H1 (cell line): ENCODE results near the gene TEDDM1. TPM values are rescaled to one million over a fixed set of nuclear protein-coding genes. Genes with fewer than 3 reads are reported as not detected.

Source experiments
- CTCF ChIA-PET: fragments of 300-600 bp; sonication (Branson Sonifier 250); formaldehyde crosslinking; loops from one replicate; lab custom pipeline; 2021; ENCODE audit not compliant: partially characterized antibody; lab: Charles Lee
- POLR2A ChIA-PET: fragments of 300-600 bp; sonication (Branson Sonifier 250); formaldehyde crosslinking; loops from one replicate; lab custom pipeline; 2021; ENCODE audit warnings: inconsistent platforms; ENCODE audit not compliant: partially characterized antibody; lab: Charles Lee
- DNase-seq, 2 experiments: peaks; one replicate each; pipeline versions ENCODE4 v3.0.0 to v3.0.0-alpha.2; 2010 to 2022; ENCODE audit warnings: low spot score in 2 of 2, low read depth in 1 of 2, mixed read lengths in 1 of 2
- FAIRE-seq: peaks from 2 replicates; lab custom pipeline; 2011; peaks lifted over from hg19 to GRCh38; lab: Jason Lieb, UNC
- H2AFZ ChIP-seq: 2 replicates; pipeline ENCODE4 v1.8.1; 2012; ENCODE audit warnings: low read length, inconsistent platforms
- H2AK5ac ChIP-seq: 2 replicates; pipeline ENCODE4 v1.6.1; 2013; ENCODE audit warnings: low read depth, low read length
- H2BK120ac ChIP-seq: replicated peaks from 2 replicates; pipeline ENCODE3; 2013; ENCODE audit warnings: low read depth, low read length, inconsistent platforms
- H2BK12ac ChIP-seq: 2 replicates; pipeline ENCODE4 v1.6.1; 2013; ENCODE audit warnings: low read depth, low read length
- H2BK15ac ChIP-seq: 2 replicates; pipeline ENCODE4 v1.6.1; 2013; ENCODE audit warnings: low read length
- H2BK20ac ChIP-seq: 2 replicates; pipeline ENCODE4 v1.6.1; 2013; ENCODE audit warnings: low read length
- H2BK5ac ChIP-seq: 2 replicates; pipeline ENCODE4 v1.6.1; 2013; ENCODE audit warnings: low read depth, low read length
- H3K14ac ChIP-seq: 2 replicates; pipeline ENCODE4 v1.6.1; 2013; ENCODE audit warnings: inconsistent platforms; ENCODE audit not compliant: insufficient read length
- H3K18ac ChIP-seq: 2 replicates; pipeline ENCODE4 v1.6.1; 2013; ENCODE audit warnings: low read length; ENCODE audit errors: extremely low read depth
- H3K23ac ChIP-seq: 2 replicates; pipeline ENCODE4 v1.6.1; 2013; ENCODE audit warnings: inconsistent platforms; ENCODE audit not compliant: insufficient read length
- H3K23me2 ChIP-seq: 2 replicates; pipeline ENCODE4 v1.6.1; 2013; ENCODE audit warnings: low read depth, low read length
- H3K27ac ChIP-seq: 2 replicates; pipeline ENCODE4 v1.6.1; 2011; ENCODE audit warnings: low read depth, low read length, inconsistent platforms
- H3K27me3 ChIP-seq, 4 experiments: replicated peaks in 1 of 4; 1 replicate in 1 of 4; 2 replicates in 3 of 4; pipeline versions ENCODE4 v1.6.1 to v1.8.1; 2011 to 2013; ENCODE audit warnings: low read length in 3 of 4, mild to moderate bottlenecking in 3 of 4, inconsistent platforms in 2 of 4, mixed read lengths in 2 of 4, moderate library complexity in 1 of 4; ENCODE audit not compliant: control insufficient read depth in 3 of 4, insufficient read depth in 3 of 4; ENCODE audit errors: extremely low read depth in 1 of 4
- H3K36me3 ChIP-seq, 4 experiments: 2 replicates each; pipeline versions ENCODE4 v1.6.1 to v1.8.1; 2011 to 2013; ENCODE audit warnings: mild to moderate bottlenecking in 4 of 4, low read length in 3 of 4, moderate library complexity in 2 of 4, control low read depth in 1 of 4, inconsistent platforms in 1 of 4; ENCODE audit not compliant: insufficient read depth in 4 of 4, control insufficient read depth in 2 of 4
- H3K4ac ChIP-seq: replicated peaks from 2 replicates; pipeline ENCODE3; 2013; ENCODE audit warnings: low read length, low read depth, mixed read lengths, inconsistent platforms; ENCODE audit not compliant: insufficient read length
- H3K4me1 ChIP-seq, 4 experiments: replicated peaks in 1 of 4; 1 replicate in 1 of 4; 2 replicates in 3 of 4; pipeline versions ENCODE4 v1.6.1 to v1.8.1; 2011 to 2013; ENCODE audit warnings: low read length in 3 of 4, inconsistent platforms in 2 of 4, mixed read lengths in 1 of 4; ENCODE audit not compliant: insufficient read depth in 4 of 4, control insufficient read depth in 3 of 4
- H3K4me2 ChIP-seq, 2 experiments: 2 replicates each; pipeline versions ENCODE4 v1.6.1 to v1.8.1; 2011 to 2013; ENCODE audit warnings: low read depth in 2 of 2, low read length in 2 of 2, control low read depth in 1 of 2, inconsistent platforms in 1 of 2, mild to moderate bottlenecking in 1 of 2; ENCODE audit not compliant: insufficient read depth in 1 of 2
- H3K4me3 ChIP-seq, 4 experiments: fragments of 200-600, 300-600 bp in 1 of 4; sonication (generic), shearing (Covaris generic), sonication (Bioruptor Twin) in 1 of 4; 2 replicates each; pipeline versions ENCODE4 v1.5.1 to v1.8.1; 2011 to 2016; ENCODE audit warnings: low read length in 4 of 4, low read depth in 3 of 4, control low read depth in 2 of 4, inconsistent platforms in 2 of 4, mild to moderate bottlenecking in 2 of 4, mixed read lengths in 1 of 4, moderate library complexity in 1 of 4; ENCODE audit not compliant: insufficient read depth in 2 of 4; ENCODE audit errors: extremely low read depth in 1 of 4
- H3K56ac ChIP-seq: replicated peaks from 2 replicates; pipeline ENCODE3; 2013; ENCODE audit warnings: low read depth, mild to moderate bottlenecking, mixed read lengths, low read length, inconsistent platforms; ENCODE audit not compliant: insufficient read length
- H3K79me1 ChIP-seq: 2 replicates; pipeline ENCODE4 v1.6.1; 2013; ENCODE audit warnings: low read depth, low read length, control low read depth
- H3K79me2 ChIP-seq, 2 experiments: 2 replicates each; pipeline versions ENCODE4 v1.6.1 to v1.8.1; 2012 to 2013; ENCODE audit warnings: low read length in 2 of 2, mild to moderate bottlenecking in 2 of 2, inconsistent platforms in 1 of 2; ENCODE audit not compliant: insufficient read depth in 2 of 2, control insufficient read depth in 1 of 2
- H3K9ac ChIP-seq, 4 experiments: replicated peaks in 1 of 4; 1 replicate in 1 of 4; 2 replicates in 3 of 4; pipeline versions ENCODE4 v1.6.1 to v1.8.1; 2011 to 2013; ENCODE audit warnings: low read depth in 3 of 4, low read length in 3 of 4, control low read depth in 2 of 4, mild to moderate bottlenecking in 2 of 4, moderate library complexity in 2 of 4, inconsistent platforms in 1 of 4; ENCODE audit errors: extremely low read depth in 1 of 4
- H3K9me3 ChIP-seq, 2 experiments: 2 replicates each; pipeline versions ENCODE4 v1.6.1 to v1.8.1; 2012 to 2013; ENCODE audit warnings: mild to moderate bottlenecking in 2 of 2, moderate library complexity in 2 of 2, control low read depth in 1 of 2, inconsistent platforms in 1 of 2, low read depth in 1 of 2, low read length in 1 of 2, mixed read lengths in 1 of 2; ENCODE audit not compliant: insufficient read depth in 2 of 2
- H4K20me1 ChIP-seq, 2 experiments: replicated peaks in 1 of 2; 2 replicates each; pipeline versions ENCODE3 to v1.8.1; 2011 to 2013; ENCODE audit warnings: inconsistent platforms in 2 of 2, low read length in 2 of 2, mild to moderate bottlenecking in 1 of 2; ENCODE audit not compliant: insufficient read depth in 2 of 2, control insufficient read depth in 1 of 2
- H4K5ac ChIP-seq: 2 replicates; pipeline ENCODE4 v1.6.1; 2013; ENCODE audit warnings: low read length, low read depth, mixed read lengths, inconsistent platforms; ENCODE audit not compliant: insufficient read length
- H4K8ac ChIP-seq: 2 replicates; pipeline ENCODE4 v1.8.0; 2013; ENCODE audit warnings: mild to moderate bottlenecking, moderate library complexity, low read length, inconsistent platforms; ENCODE audit not compliant: insufficient read depth; ENCODE audit errors: extremely low read depth
- H4K91ac ChIP-seq: replicated peaks from 2 replicates; pipeline ENCODE3; 2013; ENCODE audit warnings: low read length, mixed read lengths, inconsistent platforms; ENCODE audit not compliant: insufficient read length
- ASH2L ChIP-seq: fragments of 200-600, 300-600 bp; sonication (generic); IDR thresholded peaks from one replicate; pipeline ENCODE4 v1.7.1; 2017; ENCODE audit warnings: low read length
- CBX8 ChIP-seq: fragments of 300-800, 300-1000 bp; sonication (generic); IDR thresholded peaks from 2 replicates; pipeline ENCODE4 v1.7.1; 2016; ENCODE audit warnings: low read depth, low read length, borderline replicate concordance
- CEBPB ChIP-seq: IDR thresholded peaks from 2 replicates; pipeline ENCODE4 v1.6.1; 2012; ENCODE audit warnings: low read depth, low read length
- CHD1 ChIP-seq: IDR thresholded peaks from 2 replicates; pipeline ENCODE4 v1.6.1; 2012; ENCODE audit warnings: low read depth, low read length, improper control_type of control experiment
- CHD2 ChIP-seq: IDR thresholded peaks from 2 replicates; pipeline ENCODE4 v1.6.1; 2012; ENCODE audit warnings: low read length, improper control_type of control experiment
- KDM1A ChIP-seq: fragments of 200-600, 300-600 bp; sonication (generic); IDR thresholded peaks from 2 replicates; pipeline ENCODE4 v1.7.1; 2016; ENCODE audit warnings: mild to moderate bottlenecking, low read length, borderline replicate concordance
- SIRT6 ChIP-seq: IDR thresholded peaks from one replicate; pipeline ENCODE4 v1.7.1; 2012; ENCODE audit warnings: low read length, inconsistent platforms
- SIX5 ChIP-seq: IDR thresholded peaks from 2 replicates; pipeline ENCODE4 v1.6.1; 2011; ENCODE audit warnings: mild to moderate bottlenecking, low read depth, low read length
- SUZ12 ChIP-seq: fragments of 200-600 bp; sonication (generic); IDR thresholded peaks from 2 replicates; pipeline ENCODE4 v1.6.1; 2012; ENCODE audit warnings: mild to moderate bottlenecking, inconsistent platforms, low read length, moderate library complexity, mixed read lengths
- WGBS, 2 experiments: shearing (Covaris generic) in 1 of 2; methylation state at CpG; one replicate each; pipeline versions ENCODE4 v1.1.6 to v1.1.7; 2013 to 2015; ENCODE audit warnings: low lambda C conversion rate in 2 of 2, mixed read lengths in 2 of 2, inconsistent platforms in 1 of 2, low coverage in 1 of 2, missing lambda C conversion rate in 1 of 2; ENCODE audit not compliant: insufficient replicate concordance in 2 of 2, insufficient coverage in 1 of 2, insufficient read length in 1 of 2; ENCODE audit errors: extremely low coverage in 1 of 2, missing lambda C conversion rate in 1 of 2; 5-methylcytosine and 5-hydroxymethylcytosine counted together
- polyA plus RNA-seq, 7 experiments: library from polyadenylated mRNA; depleted of rRNA in 3 of 7; stranded (reverse) in 5 of 7; unstranded in 2 of 7; fragments of >200 nt in 5 of 7; fragments of 200-250 nt in 2 of 7; gene quantifications; 1 replicate in 5 of 7; 2 replicates in 1 of 7; 4 replicates in 1 of 7; pipeline versions ENCODE4 v1.2.1 to v1.2.3, GENCODE V29; 2011 to 2013; ENCODE audit warnings: missing spikeins in 2 of 7, mixed read lengths in 2 of 7
- total RNA-seq: library from RNA; stranded (reverse); fragmentation: NEBNext Ultra II Directional; extraction: Animal tissue kit (Norgen Biotek cat#: 25700); gene quantifications from 2 replicates; pipeline ENCODE4 v1.2.1, GENCODE V29; 2021
- TF ChIP-seq, protein P1 (sequence below), 3 experiments: IDR thresholded peaks; 1 replicate in 2 of 3; 2 replicates in 1 of 3; pipeline versions ENCODE4 v1.5.1 to v1.6.1; 2011; ENCODE audit warnings: low read length in 3 of 3, mild to moderate bottlenecking in 3 of 3, inconsistent platforms in 2 of 3, low read depth in 1 of 3, moderate library complexity in 1 of 3; ENCODE audit not compliant: insufficient read depth in 1 of 3; ENCODE audit errors: control extremely low read depth in 1 of 3

Gene TEDDM1
- total and polyA plus RNA-seq, 2 of the 8 experiments (the other 6 are each of a cell fraction or from before 2014, with no cell fraction given), result not detected

DNA sequence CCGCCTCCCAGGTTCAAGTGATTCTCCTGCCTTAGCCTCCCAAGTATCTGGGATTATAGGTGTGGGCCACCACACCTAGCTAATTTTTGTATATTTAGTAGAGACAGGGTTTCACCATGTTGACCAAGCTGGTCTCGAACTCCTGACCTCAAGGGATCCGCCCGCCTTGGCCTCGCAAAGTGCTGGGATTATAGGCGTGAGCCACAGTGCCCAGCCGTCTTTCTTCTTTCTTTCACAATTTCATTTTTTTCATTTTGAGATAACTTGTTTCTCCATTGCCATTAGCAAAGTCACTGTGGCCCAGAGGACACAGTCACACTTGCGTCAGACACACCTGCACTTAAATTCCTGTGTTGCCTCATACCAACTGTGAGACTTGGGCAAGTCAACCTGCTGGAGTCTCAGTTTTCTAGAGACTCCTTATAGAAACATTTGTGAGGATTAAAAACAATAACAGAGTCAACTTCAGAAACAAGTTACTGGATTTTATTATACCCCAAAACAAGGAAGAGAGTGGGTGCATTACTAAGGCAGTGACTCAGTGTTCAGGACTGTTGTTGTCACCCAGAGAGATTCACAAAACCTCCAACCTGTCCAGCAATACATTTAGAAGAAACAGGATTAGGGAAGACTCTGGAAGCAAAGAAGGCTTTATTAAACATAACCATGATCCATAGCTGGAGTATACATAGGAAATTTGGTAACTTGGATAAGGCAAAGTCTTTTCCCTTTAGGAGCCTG, 2.6 kb downstream of the TEDDM1 start:
- no peak overlapping the region for H2BK120ac ChIP-seq
- POLR2A ChIA-PET, result no interaction called here
- FAIRE-seq, result no peak
- TF ChIP-seq CEBPB (no peak), SIRT6 (no peak), KDM1A (no peak), SUZ12 (no peak), CHD1 (no peak), ASH2L (no peak), SIX5 (no peak), CHD2 (no peak), CBX8 (no peak)
- TF ChIP-seq, protein P1, sequence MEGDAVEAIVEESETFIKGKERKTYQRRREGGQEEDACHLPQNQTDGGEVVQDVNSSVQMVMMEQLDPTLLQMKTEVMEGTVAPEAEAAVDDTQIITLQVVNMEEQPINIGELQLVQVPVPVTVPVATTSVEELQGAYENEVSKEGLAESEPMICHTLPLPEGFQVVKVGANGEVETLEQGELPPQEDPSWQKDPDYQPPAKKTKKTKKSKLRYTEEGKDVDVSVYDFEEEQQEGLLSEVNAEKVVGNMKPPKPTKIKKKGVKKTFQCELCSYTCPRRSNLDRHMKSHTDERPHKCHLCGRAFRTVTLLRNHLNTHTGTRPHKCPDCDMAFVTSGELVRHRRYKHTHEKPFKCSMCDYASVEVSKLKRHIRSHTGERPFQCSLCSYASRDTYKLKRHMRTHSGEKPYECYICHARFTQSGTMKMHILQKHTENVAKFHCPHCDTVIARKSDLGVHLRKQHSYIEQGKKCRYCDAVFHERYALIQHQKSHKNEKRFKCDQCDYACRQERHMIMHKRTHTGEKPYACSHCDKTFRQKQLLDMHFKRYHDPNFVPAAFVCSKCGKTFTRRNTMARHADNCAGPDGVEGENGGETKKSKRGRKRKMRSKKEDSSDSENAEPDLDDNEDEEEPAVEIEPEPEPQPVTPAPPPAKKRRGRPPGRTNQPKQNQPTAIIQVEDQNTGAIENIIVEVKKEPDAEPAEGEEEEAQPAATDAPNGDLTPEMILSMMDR (IDR thresholded peaks at IDR 0.05; ENCODE audit: control extremely low read depth in 1 of 3, insufficient read depth in 1 of 3, low read depth in 1 of 3, low read length in 3 of 3), result no peak

More for the DNA sequence above, 2.6 kb downstream of the TEDDM1 start:
- no peak for DNase-seq
- Histone ChIP-seq H2BK15ac (no peak overlapping the region), H2AFZ (no peak overlapping the region), H3K36me3 (no peaks in the 10 kb centered on the region), H2BK20ac (no peak overlapping the region), H3K79me2 (peaks cover 0 to 4% of the 10 kb centered on the region in 2 experiments; a peak in 2 of 4 replicates), H2BK5ac (no peak overlapping the region), H4K5ac (no peak overlapping the region), H3K79me1 (no peaks in the 10 kb centered on the region), H3K56ac (no peak overlapping the region), H3K4me1 (peaks cover 3 to 4% (median 4%) of the 10 kb centered on the region in 4 experiments; a peak in 4 of 7 replicates), H3K27ac (no peak overlapping the region), H3K4me2 (no peak overlapping the region), H3K9me3 (no peaks in the 10 kb centered on the region), H4K20me1 (no peaks in the 10 kb centered on the region), H2AK5ac (no peak overlapping the region), H3K4me3 (no peak overlapping the region), H3K18ac (no peak overlapping the region), H3K23ac (no peak overlapping the region), H3K14ac (no peak overlapping the region), H4K91ac (no peak overlapping the region), H3K9ac (no peak overlapping the region), H4K8ac (no peak overlapping the region), H3K23me2 (no peaks in the 10 kb centered on the region), H2BK12ac (no peak overlapping the region), H3K27me3 (no peaks in the 10 kb centered on the region; a peak in 1 of 7 replicates), H3K4ac (no peak overlapping the region)
- 94% methylated on average over 8 of the region's 8 CpGs; no CpG with 5 or more reads in 1 of the 2 experiments for WGBS, 2 experiments
- CTCF ChIA-PET, result interaction anchor here (0.6 to 6.8 kb wide), 22 partner anchors 10 to 668 kb away, joined by 3 to 107 read pairs (median 4); no protein-coding TSS in a partner anchor
